HG03565 (cell line): ENCODE results near the gene TRMT6.

Source experiments
- ATAC-seq: cut with Tn5 transposase; IDR thresholded peaks from one replicate; pipeline ENCODE4 v1.9.1; 2021; ENCODE audit warnings: mild to moderate bottlenecking, moderate library complexity; ENCODE audit not compliant: unreplicated experiment

The TRMT6 gene

GRCh38 chr20:5950271-5951031 lies at the start of gene TRMT6, which contains the start of gene MCM8:
TSS of gene TRMT6 (minus strand) at chr20:5950533. CDS start at chr20:5950405, 128 bp downstream.
TSS of gene MCM8 (plus strand) at chr20:5950652. CDS start at chr20:5952016, 1,364 bp downstream.
- peak; percentile 96 for ATAC-seq

GRCh38 chr20:5999783-6000182 lies 49.5 kb upstream of the TRMT6 start:
- ATAC-seq, result no peak

GRCh38 chr20:5996765-5997164 lies 46.4 kb upstream of the TRMT6 start:
- ATAC-seq, result peak; percentile 98

GRCh38 chr20:5991623-5992441 lies 41.5 kb upstream of the TRMT6 start:
- ATAC-seq, result no peak

- no peak for ATAC-seq
Observed at GRCh38 chr20:5990946-5991345, 40.6 kb upstream of the TRMT6 start.

- no peak for ATAC-seq
Observed at GRCh38 chr20:5989539-5989938, 39.2 kb upstream of the TRMT6 start.

- no peak for ATAC-seq
Observed at GRCh38 chr20:5987383-5987782, 37.0 kb upstream of the TRMT6 start.

- ATAC-seq, result no peak
Observed at GRCh38 chr20:5980720-5981538, 30.6 kb upstream of the TRMT6 start.

- no peak for ATAC-seq
Observed at GRCh38 chr20:5979801-5980200, 29.5 kb upstream of the TRMT6 start.

- no peak for ATAC-seq
Observed at GRCh38 chr20:5977975-5978374, 27.6 kb upstream of the TRMT6 start.

- no peak for ATAC-seq
Observed at GRCh38 chr20:5977223-5977622, 26.9 kb upstream of the TRMT6 start.

GRCh38 chr20:5975778-5976177 lies 25.4 kb upstream of the TRMT6 start:
- no peak for ATAC-seq

- ATAC-seq, result no peak
Observed at GRCh38 chr20:5974531-5974930, 24.2 kb upstream of the TRMT6 start.

GRCh38 chr20:5973971-5974370 lies 23.6 kb upstream of the TRMT6 start:
- ATAC-seq, result no peak

GRCh38 chr20:5973172-5973571 lies 22.8 kb upstream of the TRMT6 start:
- no peak for ATAC-seq

GRCh38 chr20:5971203-5971602 lies 20.9 kb upstream of the TRMT6 start:
- no peak for ATAC-seq

GRCh38 chr20:5970381-5970780 lies 20.0 kb upstream of the TRMT6 start:
- ATAC-seq, result no peak

GRCh38 chr20:5969940-5970339 lies 19.6 kb upstream of the TRMT6 start:
- no peak for ATAC-seq

GRCh38 chr20:5969348-5969935 lies 19.1 kb upstream of the TRMT6 start:
- ATAC-seq, result no peak

- ATAC-seq, result no peak
Observed at GRCh38 chr20:5968462-5968861, 18.1 kb upstream of the TRMT6 start.

- no peak for ATAC-seq
Observed at GRCh38 chr20:5967469-5967868, 17.1 kb upstream of the TRMT6 start.
